ENCODE data around the gene AUNIP.

AUNIP gene

DNA sequence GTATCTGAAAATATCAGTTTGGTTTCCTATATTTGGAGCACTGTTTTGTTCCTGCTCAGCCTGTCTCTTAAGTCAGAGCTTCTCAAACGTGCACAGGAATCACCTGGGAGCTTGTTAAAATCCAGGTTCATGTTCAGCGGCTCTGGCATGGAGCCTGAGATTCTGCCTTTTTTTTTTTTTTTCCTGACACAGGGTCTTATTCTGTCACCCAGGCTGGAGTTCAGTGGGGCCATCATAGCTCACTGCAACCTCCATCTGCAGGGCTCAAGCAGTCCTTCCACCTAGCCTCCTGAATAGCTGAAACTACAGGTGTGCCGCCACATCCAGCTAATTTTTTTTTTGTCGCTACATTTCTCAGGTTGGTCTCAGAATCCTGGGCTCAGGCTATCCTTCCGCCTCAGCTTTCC is 71.5 kb downstream of the AUNIP start:
- TF ChIP-seq, protein P1, sequence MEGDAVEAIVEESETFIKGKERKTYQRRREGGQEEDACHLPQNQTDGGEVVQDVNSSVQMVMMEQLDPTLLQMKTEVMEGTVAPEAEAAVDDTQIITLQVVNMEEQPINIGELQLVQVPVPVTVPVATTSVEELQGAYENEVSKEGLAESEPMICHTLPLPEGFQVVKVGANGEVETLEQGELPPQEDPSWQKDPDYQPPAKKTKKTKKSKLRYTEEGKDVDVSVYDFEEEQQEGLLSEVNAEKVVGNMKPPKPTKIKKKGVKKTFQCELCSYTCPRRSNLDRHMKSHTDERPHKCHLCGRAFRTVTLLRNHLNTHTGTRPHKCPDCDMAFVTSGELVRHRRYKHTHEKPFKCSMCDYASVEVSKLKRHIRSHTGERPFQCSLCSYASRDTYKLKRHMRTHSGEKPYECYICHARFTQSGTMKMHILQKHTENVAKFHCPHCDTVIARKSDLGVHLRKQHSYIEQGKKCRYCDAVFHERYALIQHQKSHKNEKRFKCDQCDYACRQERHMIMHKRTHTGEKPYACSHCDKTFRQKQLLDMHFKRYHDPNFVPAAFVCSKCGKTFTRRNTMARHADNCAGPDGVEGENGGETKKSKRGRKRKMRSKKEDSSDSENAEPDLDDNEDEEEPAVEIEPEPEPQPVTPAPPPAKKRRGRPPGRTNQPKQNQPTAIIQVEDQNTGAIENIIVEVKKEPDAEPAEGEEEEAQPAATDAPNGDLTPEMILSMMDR (IDR thresholded peaks at IDR 0.05; ENCODE audit: low read depth, low read length), result no peak
- DNase-seq (ENCODE audit: extremely low read depth, low read depth), result no peak

GRCh38 chr1:25786887-25787759 is 72.1 kb downstream of the AUNIP start:
- no peak for DNase-seq (ENCODE audit: extremely low read depth, low read depth)
- TF ChIP-seq, protein P1 (IDR thresholded peaks at IDR 0.05; ENCODE audit: low read depth, low read length), result no peak

GRCh38 chr1:25785333-25786067 is 73.8 kb downstream of the AUNIP start:
- TF ChIP-seq, protein P1 (IDR thresholded peaks at IDR 0.05; ENCODE audit: low read depth, low read length), result no peak

DNA sequence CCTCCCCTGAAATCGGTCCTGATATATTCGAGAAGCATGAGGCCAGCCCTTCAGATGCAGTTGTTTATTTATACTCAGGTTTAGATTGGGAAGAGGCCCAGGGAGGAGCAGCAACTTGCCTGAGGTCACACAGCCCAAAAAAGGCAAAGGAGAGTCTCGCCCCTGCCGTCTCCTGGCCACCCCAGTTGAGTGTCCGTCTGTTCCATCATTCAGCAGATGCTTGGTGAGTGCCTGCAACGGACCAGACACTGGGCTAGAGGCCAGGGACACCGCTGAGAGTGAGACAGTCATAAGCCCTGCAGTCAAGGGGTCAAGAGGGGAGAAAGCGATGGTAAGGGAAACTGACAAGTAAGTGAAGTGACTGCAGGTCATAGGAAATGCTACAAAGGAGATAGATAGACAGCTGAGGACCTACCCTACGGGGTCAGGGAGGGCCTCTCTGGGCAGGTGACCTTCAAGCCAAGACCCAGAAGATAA is 74.6 kb downstream of the AUNIP start:
- no peak for DNase-seq (ENCODE audit: extremely low read depth, low read depth)
- TF ChIP-seq, protein P1 (IDR thresholded peaks at IDR 0.05; ENCODE audit: low read depth, low read length), result no peak

More at GRCh38 chr1:25785333-25786067, 73.8 kb downstream of the AUNIP start:
- no peak for DNase-seq (ENCODE audit: extremely low read depth, low read depth)

All from AG09319 (cell line).